Activated B cell treated with CpG ODN at 0.5 μM for 24 hours (primary cell): ENCODE measurements around the gene ZSCAN21. TPM values are rescaled to one million over a fixed set of nuclear protein-coding genes. Genes with fewer than 3 reads are reported as not detected.
A peak's percentile ranks its signal among the peaks of the same experiment; 100 is the strongest.

Experiments used
- ATAC-seq: fragments of 200-7000 bp; cut with Tn5 transposase; one replicate; pipeline ENCODE4 v1.10.0; 2021; ENCODE audit warnings: low read depth, mild to moderate bottlenecking, moderate library complexity
- CTCF ChIA-PET: fragments of 350-600 bp; sonication (Branson Sonifier 250); formaldehyde crosslinking; loops from one replicate; lab custom pipeline; 2021; ENCODE audit warnings: antibody characterized with exemption; lab: Charles Lee
- POLR2A ChIA-PET: fragments of 350-600 bp; sonication (Branson Sonifier 250); formaldehyde crosslinking; loops from one replicate; lab custom pipeline; 2021; ENCODE audit warnings: antibody characterized with exemption; lab: Charles Lee
- DNase-seq: peaks from one replicate; pipeline ENCODE4 v3.0.0; 2022
- H3K27ac Mint-ChIP-seq: one replicate; pipeline ENCODE4 v1.8.0; 2020; ENCODE audit warnings: mixed read lengths
- H3K27me3 Mint-ChIP-seq: one replicate; pipeline ENCODE4 v1.8.0; 2021; ENCODE audit warnings: mixed read lengths
- H3K36me3 Mint-ChIP-seq: one replicate; pipeline ENCODE4 v1.8.0; 2021; ENCODE audit warnings: low read depth, mixed read lengths
- H3K4me1 Mint-ChIP-seq: one replicate; pipeline ENCODE4 v1.8.0; 2021; ENCODE audit warnings: mixed read lengths
- H3K4me3 Mint-ChIP-seq: one replicate; pipeline ENCODE4 v1.8.0; 2020; ENCODE audit warnings: mild to moderate bottlenecking, mixed read lengths
- H3K9me3 Mint-ChIP-seq: one replicate; pipeline ENCODE4 v1.8.0; 2020; ENCODE audit warnings: mixed read lengths
- intact Hi-C: fragments of 100-400 bp; cut with micrococcal nuclease; formaldehyde crosslinking; loops from one replicate; pipeline ENCODE4 v1.15.1; 2024
- total RNA-seq: library from RNA; stranded (reverse); gene quantifications from 2 replicates; pipeline ENCODE4 v1.2.3, GENCODE V29; 2022
- TF ChIP-seq, protein P1 (sequence below): fragments of 200-600 bp; IDR thresholded peaks from one replicate; pipeline ENCODE4 v1.8.0; 2022; ENCODE audit warnings: antibody characterized with exemption, mild to moderate bottlenecking

Gene ZSCAN21
- total RNA-seq, 1 donor from 2014 or later: 11.3 TPM

DNA sequence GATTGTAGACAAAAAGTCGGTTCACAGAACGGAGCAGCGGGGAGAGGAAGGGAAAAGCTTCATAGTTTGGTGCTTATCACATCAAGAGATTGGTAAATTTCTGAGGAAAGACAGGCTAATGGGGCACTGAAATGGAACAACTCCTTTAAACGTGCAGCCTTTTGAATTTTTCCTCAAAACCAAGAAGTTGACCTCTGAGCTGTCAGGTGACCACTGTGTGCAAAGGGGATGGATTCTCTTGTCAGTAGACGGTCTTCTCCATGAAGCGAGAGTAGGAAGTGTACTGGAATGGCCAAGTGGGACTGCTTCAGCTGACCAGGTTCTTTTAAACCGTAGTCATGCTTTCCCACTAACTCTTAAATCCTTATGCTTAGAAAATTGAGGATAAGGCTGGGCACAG lies 11.2 kb upstream of the ZSCAN21 start:
- ATAC-seq (no peak), DNase-seq (no peak)
- H3K27ac Mint-ChIP-seq: no peak overlapping the region
- intact Hi-C loops: no loop called here
- POLR2A ChIA-PET: no interaction called here
- H3K4me1 Mint-ChIP-seq: peaks cover 4% of the 10 kb centered on the region
- H3K9me3 Mint-ChIP-seq: no peaks in the 10 kb centered on the region
- no peaks in the 10 kb centered on the region for H3K27me3 Mint-ChIP-seq
- CTCF ChIA-PET: no interaction called here
- H3K4me3 Mint-ChIP-seq: no peak overlapping the region
- TF ChIP-seq, protein P1, sequence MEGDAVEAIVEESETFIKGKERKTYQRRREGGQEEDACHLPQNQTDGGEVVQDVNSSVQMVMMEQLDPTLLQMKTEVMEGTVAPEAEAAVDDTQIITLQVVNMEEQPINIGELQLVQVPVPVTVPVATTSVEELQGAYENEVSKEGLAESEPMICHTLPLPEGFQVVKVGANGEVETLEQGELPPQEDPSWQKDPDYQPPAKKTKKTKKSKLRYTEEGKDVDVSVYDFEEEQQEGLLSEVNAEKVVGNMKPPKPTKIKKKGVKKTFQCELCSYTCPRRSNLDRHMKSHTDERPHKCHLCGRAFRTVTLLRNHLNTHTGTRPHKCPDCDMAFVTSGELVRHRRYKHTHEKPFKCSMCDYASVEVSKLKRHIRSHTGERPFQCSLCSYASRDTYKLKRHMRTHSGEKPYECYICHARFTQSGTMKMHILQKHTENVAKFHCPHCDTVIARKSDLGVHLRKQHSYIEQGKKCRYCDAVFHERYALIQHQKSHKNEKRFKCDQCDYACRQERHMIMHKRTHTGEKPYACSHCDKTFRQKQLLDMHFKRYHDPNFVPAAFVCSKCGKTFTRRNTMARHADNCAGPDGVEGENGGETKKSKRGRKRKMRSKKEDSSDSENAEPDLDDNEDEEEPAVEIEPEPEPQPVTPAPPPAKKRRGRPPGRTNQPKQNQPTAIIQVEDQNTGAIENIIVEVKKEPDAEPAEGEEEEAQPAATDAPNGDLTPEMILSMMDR: no peak
- peaks cover 41% of the 10 kb centered on the region for H3K36me3 Mint-ChIP-seq

DNA sequence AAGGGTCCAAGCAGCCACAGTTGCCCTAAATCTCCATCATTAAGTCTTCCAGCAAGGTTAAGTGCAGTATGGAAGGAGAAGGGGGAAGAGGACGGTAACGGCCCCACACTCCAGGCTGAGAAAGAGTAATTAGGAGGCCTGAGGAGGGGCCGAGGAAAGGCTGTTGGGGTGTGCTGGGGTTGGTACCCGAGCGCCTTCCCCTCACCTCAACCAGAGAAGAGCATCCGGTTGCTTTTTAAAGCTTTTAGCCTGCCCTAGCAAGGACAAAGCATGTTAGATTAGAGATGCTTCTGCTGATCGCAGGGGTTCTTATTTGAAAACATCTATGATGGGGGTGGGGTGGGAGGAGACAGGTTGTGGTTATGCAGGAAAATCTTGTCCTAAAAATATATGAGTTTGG lies 9.0 kb upstream of the ZSCAN21 start:
- H3K4me3 Mint-ChIP-seq: no peak overlapping the region
- H3K27ac Mint-ChIP-seq: no peak overlapping the region
- H3K27me3 Mint-ChIP-seq: no peaks in the 10 kb centered on the region
- peaks cover 20% of the 10 kb centered on the region for H3K36me3 Mint-ChIP-seq
- TF ChIP-seq, protein P1: no peak
- no peak for ATAC-seq
- intact Hi-C loops: no loop called here
- H3K4me1 Mint-ChIP-seq: peaks cover 10% of the 10 kb centered on the region
- H3K9me3 Mint-ChIP-seq: no peaks in the 10 kb centered on the region
- ChIA-PET POLR2A (no interaction called here), CTCF (no interaction called here)
- DNase-seq: no peak

DNA sequence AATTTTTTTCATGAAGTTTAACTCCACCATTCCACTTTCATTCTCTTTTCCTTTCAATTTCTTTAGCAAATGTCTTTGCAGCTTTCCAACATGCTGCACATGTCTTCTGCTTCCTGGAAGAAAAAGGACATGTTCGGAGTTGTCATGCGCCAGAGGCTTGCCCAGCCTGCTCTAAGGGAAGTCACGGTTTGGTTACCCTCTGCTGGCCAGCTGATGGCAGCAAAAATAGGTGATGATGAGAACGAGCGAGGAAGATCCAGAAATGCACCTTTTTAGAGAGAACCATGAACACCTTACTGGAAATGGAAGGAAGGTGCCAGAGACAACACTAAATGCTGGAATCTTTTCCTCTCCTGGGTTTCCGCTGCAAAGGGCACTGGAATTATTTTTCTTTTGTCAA lies 4.9 kb upstream of the ZSCAN21 start:
- TF ChIP-seq, protein P1: no peak
- ChIA-PET CTCF (no interaction called here), POLR2A (interaction anchor here (0.6 kb wide), 1 partner anchor 465 kb away, joined by 4 read pairs; no protein-coding TSS in a partner anchor)
- Mint-ChIP-seq H3K4me3 (peak overlapping the region; percentile 60), H3K27me3 (no peaks in the 10 kb centered on the region), H3K9me3 (no peaks in the 10 kb centered on the region), H3K27ac (no peak overlapping the region), H3K4me1 (peaks cover 13% of the 10 kb centered on the region), H3K36me3 (peaks cover 2% of the 10 kb centered on the region)
- DNase-seq: no peak
- no peak for ATAC-seq
- intact Hi-C loops: no loop called here

DNA sequence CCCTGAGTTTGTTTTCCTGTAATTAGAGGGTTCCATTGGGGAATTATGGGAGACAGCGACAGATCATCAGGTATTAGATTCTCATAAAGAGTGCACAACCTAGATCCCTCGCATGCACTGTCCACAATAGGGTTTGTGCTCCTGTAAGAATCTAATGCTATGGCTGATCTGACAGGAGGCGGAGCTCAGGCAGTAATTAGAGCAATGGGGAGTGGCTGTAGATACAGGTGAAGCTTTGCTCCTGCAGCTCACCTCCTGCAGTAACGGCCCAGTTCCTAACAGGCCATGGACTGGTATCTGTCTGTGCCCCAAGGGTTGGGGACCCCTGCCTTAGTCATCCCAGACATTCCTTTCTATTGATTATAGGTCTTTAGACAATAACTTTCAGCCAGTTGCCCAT lies 894 bp upstream of the ZSCAN21 start:
- POLR2A ChIA-PET: interaction anchor here (1.8 to 2.3 kb wide), 3 partner anchors 34 to 52 kb away, joined by 7 to 17 read pairs (median 14); partner anchors contain the start of genes AP4M1, MCM7 and ZKSCAN1
- ATAC-seq (no peak), DNase-seq (no peak)
- Mint-ChIP-seq H3K27ac (peak overlapping the region; percentile 94), H3K27me3 (no peaks in the 10 kb centered on the region), H3K9me3 (no peaks in the 10 kb centered on the region), H3K4me1 (peaks cover 19% of the 10 kb centered on the region), H3K4me3 (peak overlapping the region; percentile 95), H3K36me3 (peaks cover 6% of the 10 kb centered on the region)
- intact Hi-C loops: loop anchor here (1.0 kb wide), 5 partner anchors 33 to 79 kb away; partner anchors contain the start of genes ZKSCAN1 and ZNF3
- CTCF ChIA-PET: no interaction called here
- TF ChIP-seq, protein P1: no peak

DNA sequence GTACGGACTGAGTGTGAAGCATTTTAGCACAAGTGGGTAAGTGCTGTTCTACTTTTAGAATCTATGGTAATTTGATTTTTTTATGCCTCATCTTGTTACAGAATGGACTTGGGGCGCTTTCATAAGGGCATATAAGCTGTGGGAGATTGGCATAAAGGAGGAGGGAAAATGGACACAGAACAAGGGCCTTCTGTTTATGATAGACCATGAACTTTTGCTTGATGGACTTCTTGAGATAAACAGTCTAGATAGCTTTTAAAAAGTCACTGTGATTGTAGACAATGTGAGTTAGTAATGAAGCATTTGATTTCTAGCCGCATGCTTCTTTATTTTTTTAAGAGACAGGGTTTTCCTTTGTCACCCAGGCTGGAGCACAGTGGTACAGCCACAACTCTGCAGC lies 2.0 kb downstream of the ZSCAN21 start:
- CTCF ChIA-PET: interaction anchor here (0.6 kb wide), 2 partner anchors 412 to 1265 kb away, joined by 3 to 4 read pairs; no protein-coding TSS in a partner anchor
- DNase-seq (no peak), ATAC-seq (no peak)
- no peaks in the 10 kb centered on the region for H3K9me3 Mint-ChIP-seq
- H3K27me3 Mint-ChIP-seq: no peaks in the 10 kb centered on the region
- TF ChIP-seq, protein P1: no peak
- no peak overlapping the region for H3K27ac Mint-ChIP-seq
- intact Hi-C loops: loop anchor here (2.0 kb wide), 2 partner anchors 73 to 139 kb away; no protein-coding TSS in a partner anchor
- H3K4me3 Mint-ChIP-seq: peak overlapping the region; percentile 4
- H3K36me3 Mint-ChIP-seq: peaks cover 7% of the 10 kb centered on the region
- POLR2A ChIA-PET: interaction anchor here (0.6 to 0.8 kb wide), 3 partner anchors 49 to 1200 kb away, joined by 3 to 4 read pairs (median 3); partner anchors contain the start of genes AP4M1 and MCM7
- H3K4me1 Mint-ChIP-seq: peaks cover 13% of the 10 kb centered on the region
